OCI-LY1 (cell line): Measurements from ENCODE around the gene COG2.

Source experiments
- H2AFZ ChIP-seq: fragments of 200-600 bp; sonication (generic), shearing (Covaris generic); 2 replicates; pipeline ENCODE4 v1.6.0; 2014; ENCODE audit warnings: antibody characterized with exemption, mild to moderate bottlenecking, low read length
- H3F3A ChIP-seq: fragments of 200-600 bp; sonication (generic), shearing (Covaris generic); 2 replicates; pipeline ENCODE4 v1.6.0; 2014; ENCODE audit warnings: mild to moderate bottlenecking, antibody characterized with exemption, low read length, moderate library complexity; ENCODE audit not compliant: insufficient read depth
- H3K27ac ChIP-seq: fragments of 200-600 bp; sonication (generic); 2 replicates; pipeline ENCODE4 v1.5.1; 2014; ENCODE audit warnings: low read length, mixed run types, mild to moderate bottlenecking, low read depth; ENCODE audit not compliant: poor library complexity, severe bottlenecking
- H3K27me3 ChIP-seq: fragments of 200-600 bp; sonication (generic); 2 replicates; pipeline ENCODE4 v1.6.0; 2014; ENCODE audit warnings: antibody characterized with exemption, mild to moderate bottlenecking, low read length, moderate library complexity; ENCODE audit not compliant: insufficient read depth
- H3K36me3 ChIP-seq: fragments of 200-600 bp; sonication (generic); 2 replicates; pipeline ENCODE4 v1.6.1; 2014; ENCODE audit warnings: mild to moderate bottlenecking, antibody characterized with exemption, low read length, moderate library complexity, mixed read lengths; ENCODE audit not compliant: insufficient read depth
- H3K4me1 ChIP-seq: fragments of 200-600 bp; sonication (generic); 2 replicates; pipeline ENCODE4 v1.5.1; 2014; ENCODE audit warnings: mild to moderate bottlenecking, low read length, moderate library complexity; ENCODE audit not compliant: insufficient read depth, severe bottlenecking
- H3K4me2 ChIP-seq: fragments of 200-600 bp; sonication (generic), shearing (Covaris generic); 2 replicates; pipeline ENCODE4 v1.6.1; 2014; ENCODE audit warnings: low read length
- H3K4me3 ChIP-seq: fragments of 200-600 bp; sonication (generic); 2 replicates; pipeline ENCODE4 v1.5.1; 2014; ENCODE audit warnings: low read length, low read depth, mild to moderate bottlenecking, mixed read lengths; ENCODE audit not compliant: poor library complexity, severe bottlenecking
- H3K79me2 ChIP-seq: fragments of 200-600 bp; shearing (Covaris generic); 2 replicates; pipeline ENCODE4 v1.6.1; 2016; ENCODE audit warnings: mixed run types, low read length, mixed read lengths; ENCODE audit not compliant: insufficient read depth
- H3K9ac ChIP-seq: fragments of 200-600 bp; sonication (generic), shearing (Covaris generic); 2 replicates; pipeline ENCODE4 v1.6.1; 2014; ENCODE audit warnings: mild to moderate bottlenecking, low read length, mixed read lengths
- H3K9me2 ChIP-seq: fragments of 200-600 bp; sonication (generic), shearing (Covaris generic); 2 replicates; pipeline ENCODE4 v1.6.1; 2014; ENCODE audit warnings: low read depth, mild to moderate bottlenecking, low read length, mixed read lengths
- H3K9me3 ChIP-seq: fragments of 200-600 bp; shearing (Covaris generic); 2 replicates; pipeline ENCODE4 v1.6.1; 2014; ENCODE audit warnings: low read length, mixed read lengths
- H4K20me1 ChIP-seq: fragments of 200-600 bp; sonication (generic), shearing (Covaris generic); 2 replicates; pipeline ENCODE4 v1.6.0; 2016; ENCODE audit warnings: mild to moderate bottlenecking, low read length; ENCODE audit not compliant: insufficient read depth
- CTCF ChIP-seq: fragments of 200-600 bp; sonication (generic), shearing (Covaris generic); IDR thresholded peaks from 2 replicates; pipeline ENCODE4 v1.5.1; 2017; ENCODE audit warnings: mild to moderate bottlenecking, antibody characterized with exemption, low read length, moderate library complexity, mixed read lengths
- EZH2 ChIP-seq: fragments of 200-600 bp; sonication (generic), shearing (Covaris generic); IDR thresholded peaks from 2 replicates; pipeline ENCODE4 v1.8.0; 2017; ENCODE audit warnings: borderline replicate concordance, mixed run types, mild to moderate bottlenecking, antibody characterized with exemption, low read length, moderate library complexity, mixed read lengths

Gene COG2

DNA sequence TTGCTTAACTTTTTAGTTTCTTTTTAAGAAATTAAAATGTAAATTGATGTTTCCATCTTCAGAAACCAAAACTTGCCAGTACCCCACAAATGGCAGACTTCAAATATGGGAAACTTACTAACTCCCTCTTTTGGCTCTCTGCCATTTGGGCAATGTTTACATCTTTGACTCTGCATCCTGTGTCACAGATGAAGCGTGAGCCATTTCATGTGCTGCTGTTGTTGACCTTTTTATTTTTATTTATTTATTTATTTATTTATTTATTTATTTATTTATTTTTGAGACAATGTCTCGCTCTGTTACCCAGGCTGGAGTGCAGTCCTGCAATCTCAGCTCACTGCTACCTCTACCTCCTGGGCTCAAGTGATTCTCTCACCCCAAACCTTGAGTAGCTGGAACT is 16.0 kb upstream of the COG2 start:
- Histone ChIP-seq H4K20me1 (no peaks in the 10 kb centered on the region), H3K4me2 (no peak overlapping the region), H3K4me1 (no peaks in the 10 kb centered on the region), H2AFZ (no peak overlapping the region), H3K79me2 (no peaks in the 10 kb centered on the region), H3K27me3 (0 out of 2 replicates have a peak, but pooled peaks cover 6% of the 10 kb centered on the region), H3K36me3 (no peaks in the 10 kb centered on the region), H3K9me2 (no peaks in the 10 kb centered on the region), H3K4me3 (no peak overlapping the region), H3K9me3 (no peaks in the 10 kb centered on the region), H3K9ac (no peak overlapping the region), H3F3A (no peaks in the 10 kb centered on the region), H3K27ac (no peak overlapping the region)
- TF ChIP-seq EZH2 (no peak), CTCF (no peak)

GRCh38 chr1:230627767-230628166 is 14.5 kb upstream of the COG2 start:
- Histone ChIP-seq H3K4me3 (no peak overlapping the region), H3K9me2 (no peaks in the 10 kb centered on the region), H3K9ac (no peak overlapping the region), H3K27me3 (0 out of 2 replicates have a peak, but pooled peaks cover 6% of the 10 kb centered on the region), H3K36me3 (no peaks in the 10 kb centered on the region), H3K4me1 (no peaks in the 10 kb centered on the region), H3F3A (no peaks in the 10 kb centered on the region), H4K20me1 (no peaks in the 10 kb centered on the region), H3K9me3 (no peaks in the 10 kb centered on the region), H2AFZ (no peak overlapping the region), H3K79me2 (no peaks in the 10 kb centered on the region), H3K27ac (no peak overlapping the region), H3K4me2 (no peak overlapping the region)
- TF ChIP-seq EZH2 = no peak
- no peak for TF ChIP-seq CTCF

GRCh38 chr1:230629511-230629910 is 12.8 kb upstream of the COG2 start:
- Histone ChIP-seq H3K4me3 (no peak overlapping the region), H3K4me2 (no peak overlapping the region), H3K27me3 (0 out of 2 replicates have a peak, but pooled peaks cover 6% of the 10 kb centered on the region), H3K9me2 (no peaks in the 10 kb centered on the region), H4K20me1 (no peaks in the 10 kb centered on the region), H3K36me3 (no peaks in the 10 kb centered on the region), H3K9ac (no peak overlapping the region), H3K9me3 (no peaks in the 10 kb centered on the region), H3K79me2 (no peaks in the 10 kb centered on the region), H3K4me1 (no peaks in the 10 kb centered on the region), H3F3A (no peaks in the 10 kb centered on the region), H3K27ac (no peak overlapping the region), H2AFZ (no peak overlapping the region)
- TF ChIP-seq CTCF (no peak), EZH2 (no peak)
